ENCODE measurements around the gene FAM120B. TPM values are rescaled to one million over a fixed set of nuclear protein-coding genes. Genes with fewer than 3 reads are reported as not detected.
A peak's percentile ranks its signal among the peaks of the same experiment; 100 is the strongest.

FAM120B gene
- total RNA-seq, 5 donors from 2014 or later (not counting 1 experiment from before 2014, with no cell fraction given) = 34.1 to 39.8 (median 38.0) TPM

DNA sequence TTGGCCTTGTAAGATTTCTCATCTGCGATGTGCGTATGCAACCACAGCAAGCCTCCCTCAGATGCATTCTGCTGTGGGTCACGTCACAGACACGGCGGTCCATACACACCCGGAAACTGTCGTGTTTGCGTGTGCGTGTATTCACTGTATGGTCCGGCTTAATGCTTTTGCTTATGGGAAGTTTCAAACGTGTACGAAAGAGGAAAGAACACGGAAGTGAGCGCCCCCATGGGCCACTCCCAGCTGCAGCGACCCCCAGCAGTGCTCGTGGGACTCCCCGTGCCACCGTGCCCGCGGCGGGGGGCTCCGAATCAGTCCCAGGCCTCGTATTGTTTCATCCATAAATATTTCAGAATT, 25.9 kb upstream of the FAM120B start:
- ChIA-PET CTCF (no interaction called here), POLR2A (no interaction called here)
- Histone ChIP-seq H3K27ac (ENCODE audit: low read length) (peak overlapping the region; percentile 64), H3K4me3 (ENCODE audit: control insufficient read depth in 1 of 2, extremely low read depth in 1 of 2, low read length in 1 of 2) (peak overlapping the region in 1 of 2 donors; percentile 48), H3K9me3 (no peaks in the 10 kb centered on the region), H3K4me1 (ENCODE audit: control insufficient read depth in 1 of 2, extremely low read depth in 1 of 2, insufficient read depth in 2 of 2, low read length in 2 of 2) (peaks cover 29 to 31% of the 10 kb centered on the region in 2 experiments), H3K36me3 (ENCODE audit: control insufficient read depth in 2 of 2, extremely low read depth in 1 of 2, insufficient read depth in 1 of 2, low read length in 1 of 2) (peaks cover 0 to 3% of the 10 kb centered on the region in 2 donors), H3K27me3 (replicated peaks in 1 of 2; ENCODE audit: control insufficient read depth in 2 of 2, extremely low read depth in 1 of 2, insufficient read depth in 2 of 2, low read length in 1 of 2) (peaks cover 0 to 52% of the 10 kb centered on the region in 2 experiments)
- H3K27me3 Mint-ChIP-seq = peaks cover 0 to 6% of the 10 kb centered on the region in 2 donors
- DNase-seq (peak in 6 of 35 experiments; percentile 25 to 50 (median 40)), ATAC-seq (replicated peaks in 1 of 4) (peak; percentile 54 to 75 (median 64))
- H3K27ac Mint-ChIP-seq = peak overlapping the region; percentile 80 to 87
- peaks cover 24 to 28% (median 25%) of the 10 kb centered on the region in 3 donors for H3K4me1 Mint-ChIP-seq
- WGBS (ENCODE audit: insufficient coverage) = 68% methylated on average over 17 of the region's 23 CpGs
- peaks cover 3% of the 10 kb centered on the region for H3K36me3 Mint-ChIP-seq
- H3K4me3 Mint-ChIP-seq = peak overlapping the region; percentile 66 to 78 (median 73)
- H3K9me3 Mint-ChIP-seq = no peaks in the 10 kb centered on the region

DNA sequence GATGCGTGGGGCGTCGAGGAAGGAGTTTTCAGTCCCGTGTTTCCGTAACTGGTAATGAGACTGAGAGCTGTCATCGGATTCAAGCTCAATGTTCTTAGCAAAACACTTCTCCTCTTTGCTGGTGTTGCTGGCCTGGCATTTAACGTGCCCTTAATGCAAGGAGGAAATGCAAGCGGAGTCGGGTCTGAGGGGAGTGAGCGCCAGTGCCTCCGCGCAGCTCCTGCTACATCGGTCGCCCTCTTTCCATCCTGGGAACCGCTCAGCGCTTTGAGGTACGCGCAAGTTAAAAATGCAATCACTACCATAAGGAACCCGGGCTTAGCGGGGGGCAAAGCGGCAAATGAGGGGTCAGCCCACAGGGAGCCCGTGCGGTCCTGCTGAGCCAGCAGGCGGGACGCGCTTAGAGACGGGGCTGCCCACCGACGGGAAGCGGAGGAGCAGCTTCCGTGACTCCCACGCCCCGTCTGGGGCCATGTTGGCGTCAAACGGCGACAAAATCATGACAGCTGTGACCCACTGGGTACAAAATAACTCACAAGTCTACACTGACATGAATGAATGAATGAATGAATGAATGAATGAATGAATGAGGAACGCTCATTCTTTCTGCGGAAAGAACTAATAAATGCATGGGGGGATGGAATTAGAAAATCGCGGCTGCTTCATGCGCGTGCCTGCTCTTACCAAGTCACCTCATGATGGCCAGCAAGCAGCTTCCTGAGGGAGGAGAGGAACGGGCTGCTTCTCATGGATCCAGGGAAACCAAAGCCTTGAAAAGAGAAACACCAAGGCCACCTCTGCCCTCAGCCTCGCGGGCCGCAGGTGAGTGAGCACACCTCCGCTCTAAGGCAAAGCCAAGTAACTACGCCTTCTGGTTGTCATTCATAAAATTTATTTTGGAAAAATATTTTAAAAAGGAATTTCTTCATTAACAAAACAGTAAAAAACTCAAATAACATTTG, 24.9 kb upstream of the FAM120B start:
- ChIA-PET CTCF (interaction anchor here in 1 of 2 donors (0.6 kb wide), 1 partner anchor 56 kb away, joined by 3 read pairs; no protein-coding TSS in a partner anchor), POLR2A (no interaction called here)
- H3K9me3 Mint-ChIP-seq = no peaks in the 10 kb centered on the region
- H3K27ac ChIP-seq (ENCODE audit: low read length) = peak overlapping the region; percentile 64
- no peak for DNase-seq
- 97% methylated on average over 18 of the region's 48 CpGs for WGBS (ENCODE audit: insufficient coverage)
- peaks cover 0 to 55% of the 10 kb centered on the region in 2 experiments for H3K27me3 ChIP-seq (replicated peaks in 1 of 2; ENCODE audit: control insufficient read depth in 2 of 2, extremely low read depth in 1 of 2, insufficient read depth in 2 of 2, low read length in 1 of 2)
- peaks cover 25 to 28% (median 26%) of the 10 kb centered on the region in 3 donors for H3K4me1 Mint-ChIP-seq
- no peak overlapping the region for H3K27ac Mint-ChIP-seq
- H3K4me3 ChIP-seq (ENCODE audit: control insufficient read depth in 1 of 2, extremely low read depth in 1 of 2, low read length in 1 of 2) = no peak overlapping the region
- peaks cover 6% of the 10 kb centered on the region for H3K36me3 Mint-ChIP-seq
- H3K27me3 Mint-ChIP-seq = peaks cover 0 to 7% of the 10 kb centered on the region in 2 donors
- no peak overlapping the region for H3K4me3 Mint-ChIP-seq
- H3K4me1 ChIP-seq (ENCODE audit: control insufficient read depth in 1 of 2, extremely low read depth in 1 of 2, insufficient read depth in 2 of 2, low read length in 2 of 2) = peaks cover 26 to 31% of the 10 kb centered on the region in 2 experiments
- peaks cover 0 to 3% of the 10 kb centered on the region in 2 donors for H3K36me3 ChIP-seq (ENCODE audit: control insufficient read depth in 2 of 2, extremely low read depth in 1 of 2, insufficient read depth in 1 of 2, low read length in 1 of 2)
- ATAC-seq (replicated peaks in 1 of 4) = no peak
- H3K9me3 ChIP-seq = no peaks in the 10 kb centered on the region

DNA sequence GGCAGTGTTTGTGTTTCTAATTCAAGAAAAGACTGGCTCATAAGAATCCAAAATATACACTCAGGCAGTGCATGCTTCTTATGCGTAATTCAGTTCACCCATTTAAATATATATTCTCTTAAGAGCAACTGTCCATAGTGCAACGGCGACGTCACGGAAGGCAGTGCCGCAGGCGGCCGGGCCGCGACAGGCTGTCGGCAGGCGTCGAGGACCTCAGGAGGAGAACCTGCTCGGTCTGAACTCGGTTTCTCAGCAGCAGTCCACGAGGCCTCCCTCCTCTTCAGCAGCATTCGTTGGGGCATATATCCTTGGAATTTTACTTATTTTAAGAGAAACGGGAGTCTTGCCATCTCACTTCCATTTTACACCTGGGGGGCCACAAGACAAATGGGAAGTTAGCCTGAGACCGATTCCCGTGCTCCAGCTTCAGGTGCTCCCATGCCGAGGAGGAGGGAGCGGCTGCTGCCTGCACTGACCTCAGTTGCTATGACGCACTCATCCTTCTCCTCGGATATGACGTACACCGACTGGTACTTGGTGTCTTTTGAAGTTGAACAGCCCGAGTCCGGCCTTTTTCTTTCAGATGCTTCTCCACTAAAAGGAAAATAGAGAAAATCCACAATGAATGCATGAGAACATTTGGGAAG, 23.9 kb upstream of the FAM120B start:
- Histone ChIP-seq H3K27me3 (replicated peaks in 1 of 2; ENCODE audit: control insufficient read depth in 2 of 2, extremely low read depth in 1 of 2, insufficient read depth in 2 of 2, low read length in 1 of 2) (peaks cover 0 to 63% of the 10 kb centered on the region in 2 experiments), H3K4me1 (ENCODE audit: control insufficient read depth in 1 of 2, extremely low read depth in 1 of 2, insufficient read depth in 2 of 2, low read length in 2 of 2) (peaks cover 27 to 35% of the 10 kb centered on the region in 2 experiments), H3K27ac (ENCODE audit: low read length) (no peak overlapping the region), H3K9me3 (no peaks in the 10 kb centered on the region), H3K36me3 (ENCODE audit: control insufficient read depth in 2 of 2, extremely low read depth in 1 of 2, insufficient read depth in 1 of 2, low read length in 1 of 2) (peaks cover 0 to 3% of the 10 kb centered on the region in 2 donors), H3K4me3 (ENCODE audit: control insufficient read depth in 1 of 2, extremely low read depth in 1 of 2, low read length in 1 of 2) (no peak overlapping the region)
- DNase-seq (no peak), ATAC-seq (replicated peaks in 1 of 4) (no peak)
- H3K36me3 Mint-ChIP-seq = peaks cover 6% of the 10 kb centered on the region
- H3K27ac Mint-ChIP-seq = no peak overlapping the region
- peaks cover 0 to 10% of the 10 kb centered on the region in 2 donors for H3K27me3 Mint-ChIP-seq
- POLR2A ChIA-PET = no interaction called here
- peaks cover 27 to 30% (median 28%) of the 10 kb centered on the region in 3 donors for H3K4me1 Mint-ChIP-seq
- no peak overlapping the region for H3K4me3 Mint-ChIP-seq
- WGBS (ENCODE audit: insufficient coverage) = 95% methylated on average over 23 of the region's 28 CpGs
- no peaks in the 10 kb centered on the region for H3K9me3 Mint-ChIP-seq
- CTCF ChIA-PET = interaction anchor here in 1 of 2 donors (0.6 kb wide), 1 partner anchor 57 kb away, joined by 3 read pairs; no protein-coding TSS in a partner anchor

DNA sequence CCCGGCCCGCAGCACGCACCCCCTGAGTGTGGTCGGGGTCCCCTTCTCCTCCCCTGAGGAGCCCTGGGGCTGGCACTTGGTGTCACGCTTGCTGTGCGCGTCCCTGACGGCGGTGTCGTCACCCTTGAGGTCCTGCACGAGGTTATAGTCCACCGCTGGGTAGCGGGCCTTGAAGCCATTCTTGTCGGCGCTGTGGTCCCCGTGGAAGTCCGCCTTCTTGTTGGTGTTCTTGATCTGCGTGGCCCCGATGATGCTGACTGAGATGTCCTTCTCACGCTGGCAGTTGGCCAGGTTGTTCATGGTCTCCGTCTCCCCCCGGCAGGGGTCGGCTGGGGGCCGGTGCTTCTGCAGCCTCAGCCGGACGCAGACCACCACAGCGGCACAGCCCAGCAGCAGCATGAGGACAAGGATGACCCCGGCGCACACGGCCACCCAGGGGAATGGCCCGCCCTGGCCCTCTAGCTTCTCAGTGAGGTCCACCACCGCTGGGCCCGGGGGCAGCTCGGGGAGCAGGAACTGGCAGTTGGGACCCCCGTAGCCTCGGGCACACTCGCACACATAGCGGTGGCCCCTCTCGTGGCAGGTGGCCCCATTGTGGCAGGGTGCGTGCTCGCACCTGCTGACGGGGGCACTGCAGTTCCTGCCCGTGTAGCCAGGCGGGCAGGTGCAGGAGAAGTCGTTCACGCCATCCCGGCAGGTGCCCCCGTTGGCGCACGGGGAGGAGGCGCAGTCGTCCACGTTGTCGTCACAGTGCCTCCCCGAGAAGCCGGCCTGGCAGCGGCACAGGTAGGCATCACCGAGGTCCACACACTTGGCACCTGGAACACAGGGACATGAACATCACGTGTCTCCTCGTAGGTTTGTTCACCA, 23.1 kb upstream of the FAM120B start:
- no peak for DNase-seq
- WGBS (ENCODE audit: insufficient coverage) = 95% methylated on average over 55 of the region's 60 CpGs
- Histone ChIP-seq H3K36me3 (ENCODE audit: control insufficient read depth in 2 of 2, extremely low read depth in 1 of 2, insufficient read depth in 1 of 2, low read length in 1 of 2) (peaks cover 0 to 3% of the 10 kb centered on the region in 2 donors), H3K27me3 (replicated peaks in 1 of 2; ENCODE audit: control insufficient read depth in 2 of 2, extremely low read depth in 1 of 2, insufficient read depth in 2 of 2, low read length in 1 of 2) (peaks cover 0 to 71% of the 10 kb centered on the region in 2 experiments), H3K27ac (ENCODE audit: low read length) (no peak overlapping the region), H3K9me3 (no peaks in the 10 kb centered on the region), H3K4me3 (ENCODE audit: control insufficient read depth in 1 of 2, extremely low read depth in 1 of 2, low read length in 1 of 2) (no peak overlapping the region), H3K4me1 (ENCODE audit: control insufficient read depth in 1 of 2, extremely low read depth in 1 of 2, insufficient read depth in 2 of 2, low read length in 2 of 2) (peaks cover 30 to 32% of the 10 kb centered on the region in 2 experiments)
- Mint-ChIP-seq H3K9me3 (no peaks in the 10 kb centered on the region), H3K36me3 (peaks cover 6% of the 10 kb centered on the region), H3K27me3 (peaks cover 0 to 15% of the 10 kb centered on the region in 2 donors), H3K27ac (no peak overlapping the region), H3K4me1 (peaks cover 23 to 28% (median 26%) of the 10 kb centered on the region in 3 donors), H3K4me3 (no peak overlapping the region)
- ATAC-seq (replicated peaks in 1 of 4) = no peak
- CTCF ChIA-PET = no interaction called here
- POLR2A ChIA-PET = no interaction called here

DNA sequence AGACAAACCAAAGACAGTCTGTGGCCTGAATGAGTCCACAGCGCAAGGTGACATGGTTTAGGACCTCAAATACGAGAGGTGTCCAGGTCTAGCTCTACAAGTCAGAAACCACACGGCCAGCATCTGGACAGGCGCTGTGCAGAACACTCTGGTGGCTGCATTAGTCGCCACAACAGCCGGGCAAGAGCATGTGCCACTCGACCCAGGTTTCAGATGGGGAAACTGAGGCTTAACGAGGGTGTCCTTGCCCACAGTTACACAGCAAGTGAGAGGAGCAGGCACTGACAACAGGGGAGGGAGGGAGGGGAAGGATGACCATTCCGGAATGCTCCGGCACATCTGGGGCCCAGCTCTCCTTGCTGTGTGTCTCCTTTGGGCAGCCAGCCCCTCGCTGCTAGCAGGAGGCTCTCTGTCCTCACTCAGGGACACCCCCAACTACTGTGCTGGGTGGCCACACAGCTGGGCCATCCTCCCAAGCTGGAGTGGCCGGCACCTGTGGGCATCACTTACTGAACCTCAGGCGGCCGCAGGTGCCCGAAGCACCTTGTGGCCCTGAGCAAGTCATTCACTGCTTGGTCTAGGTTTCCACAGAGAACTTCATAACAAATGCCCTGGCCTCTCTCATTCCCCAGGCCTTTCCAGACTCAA, 22.3 kb upstream of the FAM120B start:
- POLR2A ChIA-PET = no interaction called here
- ATAC-seq (replicated peaks in 1 of 4) (no peak), DNase-seq (peak in 1 of 35 experiments; percentile 8)
- peaks cover 0 to 21% of the 10 kb centered on the region in 2 donors for H3K27me3 Mint-ChIP-seq
- CTCF ChIA-PET = no interaction called here
- peaks cover 0 to 3% of the 10 kb centered on the region in 2 donors for H3K36me3 ChIP-seq (ENCODE audit: control insufficient read depth in 2 of 2, extremely low read depth in 1 of 2, insufficient read depth in 1 of 2, low read length in 1 of 2)
- H3K36me3 Mint-ChIP-seq = peaks cover 6% of the 10 kb centered on the region
- peaks cover 25 to 32% of the 10 kb centered on the region in 2 experiments for H3K4me1 ChIP-seq (ENCODE audit: control insufficient read depth in 1 of 2, extremely low read depth in 1 of 2, insufficient read depth in 2 of 2, low read length in 2 of 2)
- 91% methylated on average over 14 of the region's 15 CpGs for WGBS (ENCODE audit: insufficient coverage)
- H3K27ac Mint-ChIP-seq = no peak overlapping the region
- H3K9me3 Mint-ChIP-seq = no peaks in the 10 kb centered on the region
- H3K27ac ChIP-seq (ENCODE audit: low read length) = no peak overlapping the region
- peaks cover 21 to 27% (median 23%) of the 10 kb centered on the region in 3 donors for H3K4me1 Mint-ChIP-seq
- H3K4me3 ChIP-seq (ENCODE audit: control insufficient read depth in 1 of 2, extremely low read depth in 1 of 2, low read length in 1 of 2) = no peak overlapping the region
- no peak overlapping the region for H3K4me3 Mint-ChIP-seq
- peaks cover 0 to 78% of the 10 kb centered on the region in 2 experiments for H3K27me3 ChIP-seq (replicated peaks in 1 of 2; ENCODE audit: control insufficient read depth in 2 of 2, extremely low read depth in 1 of 2, insufficient read depth in 2 of 2, low read length in 1 of 2)
- H3K9me3 ChIP-seq = no peaks in the 10 kb centered on the region

Data from T-cell (primary cell).